GM19452 (cell line): Measurements from ENCODE around the gene POU2AF2.

Experiments
- ATAC-seq: cut with Tn5 transposase; IDR thresholded peaks from one replicate; pipeline ENCODE4 v1.9.1; 2021; ENCODE audit not compliant: unreplicated experiment

POU2AF2 gene

DNA sequence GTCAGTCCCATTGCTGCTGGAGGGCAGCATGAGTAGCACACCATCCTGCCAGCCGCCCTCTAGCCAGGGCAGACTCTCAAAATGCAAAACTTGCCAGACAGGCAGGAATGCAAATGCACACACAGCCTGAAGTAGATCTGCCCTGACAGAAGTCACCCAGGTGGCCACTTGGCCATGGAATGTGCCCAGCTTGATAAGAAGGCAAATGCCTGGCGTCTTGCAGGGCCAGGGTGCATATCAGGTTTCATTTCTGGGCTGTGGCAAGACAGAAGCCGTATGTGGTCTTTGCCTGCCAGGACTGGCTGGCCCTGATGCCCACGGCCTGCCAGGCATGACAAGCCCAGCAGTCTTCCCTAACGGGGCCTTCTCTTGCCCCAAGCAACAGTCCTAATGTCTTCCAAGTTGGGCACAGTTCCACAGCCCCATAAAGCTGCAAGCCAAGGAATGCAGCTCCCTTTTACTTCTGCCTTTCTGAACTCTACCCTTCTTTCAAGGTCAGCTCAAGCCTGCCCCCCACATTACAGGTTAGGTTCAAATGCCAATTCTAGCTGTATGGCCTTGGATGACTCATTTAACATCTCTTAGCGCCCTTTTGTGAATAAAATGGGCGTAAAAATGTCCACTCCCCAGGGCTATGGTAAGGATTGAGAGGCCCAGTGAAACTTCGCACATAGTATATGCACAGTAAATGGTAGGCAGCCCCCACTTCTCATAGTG lies 82.5 kb downstream of the POU2AF2 start:
- no peak for ATAC-seq

DNA sequence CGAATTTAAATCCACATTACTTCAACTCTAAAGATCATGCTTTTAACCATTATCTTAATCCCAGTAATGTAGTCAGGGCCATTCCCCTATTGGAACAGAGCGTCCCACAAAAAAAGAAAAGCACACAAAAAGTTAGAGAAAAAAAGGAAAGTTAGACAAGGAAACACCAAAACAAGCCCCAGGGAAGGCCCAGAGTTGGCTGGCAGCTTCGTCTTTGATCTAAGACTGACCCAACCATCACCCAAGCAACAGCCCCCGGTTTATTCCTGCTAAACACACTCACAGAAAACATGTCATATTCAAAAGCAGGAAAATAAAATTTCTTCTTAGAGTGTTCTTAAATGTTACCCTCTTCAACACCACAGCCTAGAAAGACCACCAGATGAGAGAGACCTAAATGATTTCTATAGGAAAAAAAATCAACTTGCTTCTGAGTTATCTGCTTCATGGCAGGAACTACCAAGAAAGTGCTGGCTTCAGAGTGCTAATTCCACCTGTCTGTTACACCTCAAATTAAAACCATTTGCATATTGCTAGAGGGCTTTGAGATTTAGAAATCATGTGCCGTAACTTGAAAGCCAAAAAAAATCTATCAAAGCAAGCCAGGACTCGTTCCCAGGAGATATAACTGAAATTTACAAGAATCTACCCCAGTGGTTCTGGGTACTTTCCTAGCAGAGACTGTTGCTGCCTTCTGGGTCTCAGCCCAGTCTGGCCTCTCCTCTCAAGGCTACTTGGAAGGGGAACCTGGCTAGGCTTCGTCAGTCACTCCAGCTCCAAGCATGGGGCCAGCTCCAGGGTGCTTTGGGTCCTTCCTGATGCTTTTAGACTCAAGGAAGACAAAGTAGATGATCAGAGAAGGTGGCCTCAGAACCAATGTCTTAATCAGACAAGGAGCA lies 84.0 kb downstream of the POU2AF2 start:
- ATAC-seq = no peak

DNA sequence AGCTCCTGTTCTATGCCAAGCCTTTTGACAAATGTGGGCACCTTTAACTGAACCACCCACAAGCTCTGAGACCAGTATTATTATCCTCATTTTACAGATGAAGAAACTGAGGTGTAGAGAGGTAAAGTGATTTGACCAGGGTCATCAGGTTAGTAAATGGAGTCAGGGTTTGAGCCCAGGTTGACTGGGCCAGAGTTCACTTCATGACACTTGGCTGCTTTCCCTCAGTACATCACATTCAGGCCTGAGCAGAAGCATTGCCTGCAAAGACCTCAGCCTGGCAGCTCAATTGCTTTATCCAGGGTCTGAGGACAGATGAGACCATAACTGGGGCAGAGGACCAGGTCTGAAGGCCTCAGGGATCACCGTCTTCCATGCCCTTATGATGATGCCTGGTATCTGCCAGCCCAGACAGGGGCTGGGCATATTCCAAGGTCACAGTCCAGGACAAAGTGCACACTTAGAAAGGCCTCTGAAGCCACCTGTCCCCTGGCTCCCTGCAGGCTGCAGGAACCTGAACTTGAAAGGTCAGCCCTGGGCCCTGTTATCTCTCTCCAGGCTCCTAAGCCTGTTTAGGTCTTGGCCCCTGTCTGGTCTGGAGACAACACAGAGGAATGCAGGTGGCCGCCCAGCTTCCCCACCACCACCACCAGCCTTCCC lies 84.8 kb downstream of the POU2AF2 start:
- ATAC-seq = no peak

DNA sequence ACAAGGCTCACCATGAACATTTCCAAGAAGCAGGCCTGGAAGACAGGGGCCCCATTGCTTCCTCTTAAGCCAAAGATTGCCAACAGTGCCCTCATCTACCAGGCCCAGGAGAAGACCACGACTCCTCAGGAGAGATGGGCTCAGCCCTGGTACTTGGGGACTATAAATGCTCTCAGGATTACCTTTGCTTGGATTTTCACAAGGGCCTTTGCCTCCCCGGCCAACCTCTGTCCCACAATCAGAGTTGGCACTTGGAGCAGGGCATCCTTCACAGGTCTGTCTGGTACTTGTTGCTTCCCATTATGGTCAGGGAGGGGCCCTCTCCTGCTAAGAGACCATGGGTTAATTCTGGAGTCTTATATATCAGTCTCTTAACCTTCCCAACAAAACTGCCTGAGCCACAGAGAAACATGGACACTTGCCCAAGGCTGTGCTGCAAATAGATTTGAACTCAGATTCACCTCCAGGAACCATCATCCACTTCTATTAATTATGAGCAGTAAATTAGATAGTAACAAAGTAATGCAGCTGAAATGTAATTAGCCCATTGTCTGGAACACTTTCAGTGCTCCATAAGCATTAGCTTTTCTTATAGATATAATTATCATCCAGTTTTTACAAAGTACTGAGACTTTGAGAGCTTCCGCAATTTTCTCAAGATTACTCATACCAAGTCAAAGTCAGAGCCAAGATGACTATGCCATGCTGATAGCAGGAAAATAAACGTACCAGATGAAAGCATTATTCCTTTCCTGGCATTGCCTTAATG lies 86.4 kb downstream of the POU2AF2 start:
- no peak for ATAC-seq

DNA sequence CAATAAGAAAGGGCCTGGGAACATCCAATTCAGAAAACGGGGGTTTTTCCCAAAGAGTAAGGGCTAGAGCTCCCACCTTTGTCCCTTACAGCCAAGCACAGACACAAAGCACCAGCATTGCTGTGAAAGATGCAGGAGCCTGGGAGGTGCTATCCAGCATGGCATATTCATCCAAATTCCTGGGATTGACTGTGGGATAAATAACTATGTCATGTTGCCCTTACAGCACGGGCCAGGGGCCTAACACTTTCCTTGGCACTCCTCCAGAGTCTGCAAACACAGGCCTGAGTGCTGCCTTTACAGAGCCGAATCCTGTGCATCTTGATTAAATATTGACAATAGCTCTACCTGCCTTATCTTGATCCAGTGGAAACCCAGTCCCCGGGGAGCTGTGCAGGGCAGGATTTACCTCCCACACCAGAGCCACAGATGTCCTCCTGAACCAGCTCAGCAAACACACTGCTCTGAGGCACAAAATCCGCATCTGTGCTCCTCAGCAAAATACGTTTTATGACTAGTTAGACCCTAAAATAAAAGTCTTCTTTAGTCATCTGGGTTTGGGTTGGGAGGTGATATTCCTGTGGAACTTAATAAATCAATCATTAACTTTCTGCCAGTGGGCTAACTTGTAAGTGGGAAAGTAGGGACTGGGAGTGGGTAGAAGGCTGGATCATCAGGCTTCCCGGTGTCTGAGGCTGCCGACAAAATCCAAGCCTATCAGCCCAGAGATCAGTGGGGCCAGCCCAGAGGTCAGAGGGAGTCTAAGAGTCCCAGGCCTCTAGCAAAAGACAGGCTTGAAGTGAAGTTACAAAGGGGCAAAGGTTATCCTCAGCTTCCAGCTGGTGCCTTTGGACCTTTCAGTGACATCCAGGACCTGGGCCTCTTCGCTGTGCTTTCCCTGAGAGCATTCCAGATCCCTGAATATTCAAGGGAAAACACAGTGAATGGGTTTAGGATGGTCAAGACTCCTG lies 89.3 kb downstream of the POU2AF2 start:
- no peak for ATAC-seq

DNA sequence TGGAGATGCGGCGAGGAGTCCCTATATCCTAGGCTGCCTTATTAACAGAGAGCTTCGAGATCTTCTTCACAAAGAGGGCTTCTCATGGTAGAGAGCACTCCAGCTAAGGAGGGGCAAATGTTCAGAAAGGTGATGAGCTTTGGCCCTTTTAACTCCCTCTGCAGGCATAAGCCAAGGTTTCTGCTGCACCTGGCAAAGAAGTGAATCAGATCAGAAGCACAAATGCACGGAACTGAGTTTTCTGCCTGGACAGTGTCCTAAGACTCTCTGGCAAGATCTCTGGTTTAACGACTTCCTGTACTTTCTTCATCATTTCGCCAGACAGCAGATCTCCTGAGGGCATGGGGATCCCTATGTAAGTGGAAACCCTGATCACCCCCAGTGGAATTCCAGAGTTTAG lies 90.0 kb downstream of the POU2AF2 start:
- ATAC-seq = no peak
